Measurements from ENCODE around the gene MGLL. TPM values are rescaled to one million over a fixed set of nuclear protein-coding genes. Genes with fewer than 3 reads are reported as not detected.

MGLL gene
- total and polyA plus RNA-seq, 4 donors = 9.4 to 277 (median 74.2) TPM

DNA sequence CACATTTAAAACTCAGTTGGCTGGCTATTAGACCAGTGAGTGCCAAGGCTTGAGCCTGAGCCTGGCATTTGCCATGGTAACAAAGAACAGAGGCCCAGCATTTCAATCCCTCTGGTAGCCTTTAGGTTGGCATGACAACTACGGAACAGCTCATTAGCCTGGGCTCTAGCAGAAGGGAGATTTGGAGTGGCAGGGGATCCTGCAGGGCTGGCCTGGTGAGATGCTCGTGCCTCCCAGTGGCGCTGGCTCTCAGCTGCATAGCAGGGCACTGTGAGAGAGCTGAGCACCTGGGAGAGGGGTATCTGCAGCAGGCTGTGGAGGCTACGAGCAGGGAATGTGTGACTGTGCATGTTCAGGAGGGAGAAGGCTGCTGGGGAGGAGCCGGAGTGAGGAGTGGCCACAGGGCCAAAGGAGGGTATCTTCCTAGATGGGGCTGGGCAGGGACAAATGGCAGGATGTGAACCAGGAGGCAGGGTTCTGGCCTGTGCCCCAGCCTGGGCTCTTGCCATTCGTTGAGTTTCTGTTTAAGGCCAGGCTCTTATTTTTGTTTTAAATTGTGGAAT is 155.1 kb downstream of the MGLL start:
- TF ChIP-seq JUND (IDR thresholded peaks at IDR 0.05) (no peak), SP1 (IDR thresholded peaks at IDR 0.05) (no peak), FOXA2 (IDR thresholded peaks at IDR 0.05) (no peak), RAD21 (IDR thresholded peaks at IDR 0.05) (no peak), RXRA (IDR thresholded peaks at IDR 0.05) (no peak), EGR1 (IDR thresholded peaks at IDR 0.05; ENCODE audit: low read depth in 2 of 2) (no peak), TAF1 (conservative IDR thresholded peaks at IDR 0.05) (no peak), FOXA1 (IDR thresholded peaks at IDR 0.05) (no peak), GABPA (IDR thresholded peaks at IDR 0.05 in 1 of 2, conservative IDR thresholded peaks at IDR 0.05 in 1 of 2) (no peak)
- TF ChIP-seq, protein P1, sequence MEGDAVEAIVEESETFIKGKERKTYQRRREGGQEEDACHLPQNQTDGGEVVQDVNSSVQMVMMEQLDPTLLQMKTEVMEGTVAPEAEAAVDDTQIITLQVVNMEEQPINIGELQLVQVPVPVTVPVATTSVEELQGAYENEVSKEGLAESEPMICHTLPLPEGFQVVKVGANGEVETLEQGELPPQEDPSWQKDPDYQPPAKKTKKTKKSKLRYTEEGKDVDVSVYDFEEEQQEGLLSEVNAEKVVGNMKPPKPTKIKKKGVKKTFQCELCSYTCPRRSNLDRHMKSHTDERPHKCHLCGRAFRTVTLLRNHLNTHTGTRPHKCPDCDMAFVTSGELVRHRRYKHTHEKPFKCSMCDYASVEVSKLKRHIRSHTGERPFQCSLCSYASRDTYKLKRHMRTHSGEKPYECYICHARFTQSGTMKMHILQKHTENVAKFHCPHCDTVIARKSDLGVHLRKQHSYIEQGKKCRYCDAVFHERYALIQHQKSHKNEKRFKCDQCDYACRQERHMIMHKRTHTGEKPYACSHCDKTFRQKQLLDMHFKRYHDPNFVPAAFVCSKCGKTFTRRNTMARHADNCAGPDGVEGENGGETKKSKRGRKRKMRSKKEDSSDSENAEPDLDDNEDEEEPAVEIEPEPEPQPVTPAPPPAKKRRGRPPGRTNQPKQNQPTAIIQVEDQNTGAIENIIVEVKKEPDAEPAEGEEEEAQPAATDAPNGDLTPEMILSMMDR (IDR thresholded peaks at IDR 0.05; ENCODE audit: low read depth, low read length, missing input control) = no peak
- TF ChIP-seq, protein P2, sequence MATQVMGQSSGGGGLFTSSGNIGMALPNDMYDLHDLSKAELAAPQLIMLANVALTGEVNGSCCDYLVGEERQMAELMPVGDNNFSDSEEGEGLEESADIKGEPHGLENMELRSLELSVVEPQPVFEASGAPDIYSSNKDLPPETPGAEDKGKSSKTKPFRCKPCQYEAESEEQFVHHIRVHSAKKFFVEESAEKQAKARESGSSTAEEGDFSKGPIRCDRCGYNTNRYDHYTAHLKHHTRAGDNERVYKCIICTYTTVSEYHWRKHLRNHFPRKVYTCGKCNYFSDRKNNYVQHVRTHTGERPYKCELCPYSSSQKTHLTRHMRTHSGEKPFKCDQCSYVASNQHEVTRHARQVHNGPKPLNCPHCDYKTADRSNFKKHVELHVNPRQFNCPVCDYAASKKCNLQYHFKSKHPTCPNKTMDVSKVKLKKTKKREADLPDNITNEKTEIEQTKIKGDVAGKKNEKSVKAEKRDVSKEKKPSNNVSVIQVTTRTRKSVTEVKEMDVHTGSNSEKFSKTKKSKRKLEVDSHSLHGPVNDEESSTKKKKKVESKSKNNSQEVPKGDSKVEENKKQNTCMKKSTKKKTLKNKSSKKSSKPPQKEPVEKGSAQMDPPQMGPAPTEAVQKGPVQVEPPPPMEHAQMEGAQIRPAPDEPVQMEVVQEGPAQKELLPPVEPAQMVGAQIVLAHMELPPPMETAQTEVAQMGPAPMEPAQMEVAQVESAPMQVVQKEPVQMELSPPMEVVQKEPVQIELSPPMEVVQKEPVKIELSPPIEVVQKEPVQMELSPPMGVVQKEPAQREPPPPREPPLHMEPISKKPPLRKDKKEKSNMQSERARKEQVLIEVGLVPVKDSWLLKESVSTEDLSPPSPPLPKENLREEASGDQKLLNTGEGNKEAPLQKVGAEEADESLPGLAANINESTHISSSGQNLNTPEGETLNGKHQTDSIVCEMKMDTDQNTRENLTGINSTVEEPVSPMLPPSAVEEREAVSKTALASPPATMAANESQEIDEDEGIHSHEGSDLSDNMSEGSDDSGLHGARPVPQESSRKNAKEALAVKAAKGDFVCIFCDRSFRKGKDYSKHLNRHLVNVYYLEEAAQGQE (IDR thresholded peaks at IDR 0.05) = no peak
- Histone ChIP-seq H3K4me1 (ENCODE audit: control insufficient read depth in 4 of 4, insufficient read depth in 4 of 4, low read length in 3 of 4) (peaks cover 0 to 4% (median 1%) of the 10 kb centered on the region in 4 donors), H3K27ac (ENCODE audit: low read depth in 1 of 2, low read length in 2 of 2) (no peak overlapping the region), H3K27me3 (ENCODE audit: control insufficient read depth in 4 of 4, insufficient read depth in 4 of 4, low read length in 3 of 4) (no peaks in the 10 kb centered on the region), H3K36me3 (ENCODE audit: control insufficient read depth in 4 of 4, insufficient read depth in 3 of 4, low read depth in 1 of 4, low read length in 3 of 4) (no peaks in the 10 kb centered on the region), H3K9me3 (ENCODE audit: control insufficient read depth in 4 of 4, low read length in 3 of 4) (no peaks in the 10 kb centered on the region), H3K9ac (ENCODE audit: low read depth in 1 of 2, low read length in 2 of 2) (no peak overlapping the region), H3K4me3 (ENCODE audit: low read depth in 1 of 3, low read length in 3 of 3) (no peak overlapping the region)
- DNase-seq (ENCODE audit: low spot score) = no peak
- WGBS = 88% methylated on average over 6 of the region's 6 CpGs

DNA sequence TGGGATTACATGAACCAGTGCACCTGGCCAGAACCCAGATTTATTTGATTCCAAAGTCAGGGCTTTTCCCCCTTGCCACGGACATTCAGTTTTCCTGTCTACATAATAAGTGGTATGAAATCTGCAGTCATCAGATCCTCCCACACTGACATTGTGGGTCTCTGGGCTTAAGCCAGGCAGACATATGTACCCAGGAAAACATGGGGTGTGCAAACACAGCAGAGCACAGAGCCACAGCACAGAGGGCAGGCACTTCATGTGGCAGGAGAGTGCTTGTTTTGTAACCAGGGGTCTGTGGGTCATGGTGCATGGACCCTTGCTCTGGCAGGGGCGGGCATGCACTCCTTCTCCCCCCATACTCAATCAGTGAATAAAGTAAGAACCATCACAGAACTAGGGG is 155.6 kb downstream of the MGLL start:
- H3K9ac ChIP-seq (ENCODE audit: low read depth in 1 of 2, low read length in 2 of 2) = no peak overlapping the region
- 89% methylated on average over 2 of the region's 2 CpGs for WGBS
- no peak for DNase-seq (ENCODE audit: low spot score)

More for the DNA sequence above, 155.6 kb downstream of the MGLL start:
- Histone ChIP-seq H3K27ac (ENCODE audit: low read depth in 1 of 2, low read length in 2 of 2) (no peak overlapping the region), H3K9me3 (ENCODE audit: control insufficient read depth in 4 of 4, low read length in 3 of 4) (no peaks in the 10 kb centered on the region), H3K4me3 (ENCODE audit: low read depth in 1 of 3, low read length in 3 of 3) (no peak overlapping the region), H3K36me3 (ENCODE audit: control insufficient read depth in 4 of 4, insufficient read depth in 3 of 4, low read depth in 1 of 4, low read length in 3 of 4) (no peaks in the 10 kb centered on the region), H3K4me1 (ENCODE audit: control insufficient read depth in 4 of 4, insufficient read depth in 4 of 4, low read length in 3 of 4) (peaks cover 0 to under 1% (median 0%) of the 10 kb centered on the region in 4 donors), H3K27me3 (ENCODE audit: control insufficient read depth in 4 of 4, insufficient read depth in 4 of 4, low read length in 3 of 4) (no peaks in the 10 kb centered on the region)
- no peak for TF ChIP-seq FOXA1 (IDR thresholded peaks at IDR 0.05)
- no peak for TF ChIP-seq RXRA (IDR thresholded peaks at IDR 0.05)
- TF ChIP-seq, protein P2 (IDR thresholded peaks at IDR 0.05) = no peak
- TF ChIP-seq EGR1 (IDR thresholded peaks at IDR 0.05; ENCODE audit: low read depth in 2 of 2) = no peak
